ENCODE data around the gene SSU72.
"Not testable (repeated sequence)": the region's sequence is repeated elsewhere in the genome, so short reads cannot be mapped to it uniquely, and the experiment has no call there.

SSU72 gene

GRCh38 chr1:1567152-1567875 lies 7.3 kb downstream of the SSU72 start:
- Histone ChIP-seq H3K4me1 (ENCODE audit: control insufficient read depth, insufficient read depth, low read length, poor library complexity, severe bottlenecking) (no peaks in the 10 kb centered on the region), H3K9me3 (ENCODE audit: control insufficient read depth, low read length) (no peaks in the 10 kb centered on the region), H3K27ac (ENCODE audit: low read depth, low read length, severe bottlenecking) (no peak overlapping the region), H3K36me3 (ENCODE audit: control insufficient read depth, insufficient read depth, low read length) (peaks cover 84% of the 10 kb centered on the region), H3K4me3 (ENCODE audit: extremely low read depth, insufficient read depth, low read length, poor library complexity, severe bottlenecking) (no peak overlapping the region)
- 95 to 96% methylated on average over 20 to 29 of the region's 31 CpGs for WGBS, 2 experiments (ENCODE audit: insufficient coverage in 2 of 2)

- 93 to 96% methylated on average over 8 to 9 of the region's 10 CpGs for WGBS, 2 experiments (ENCODE audit: insufficient coverage in 2 of 2)
- Histone ChIP-seq H3K27ac (ENCODE audit: low read depth, low read length, severe bottlenecking) (no peak overlapping the region), H3K36me3 (ENCODE audit: control insufficient read depth, insufficient read depth, low read length) (peaks cover 87% of the 10 kb centered on the region), H3K9me3 (ENCODE audit: control insufficient read depth, low read length) (no peaks in the 10 kb centered on the region), H3K4me3 (ENCODE audit: extremely low read depth, insufficient read depth, low read length, poor library complexity, severe bottlenecking) (no peak overlapping the region), H3K4me1 (ENCODE audit: control insufficient read depth, insufficient read depth, low read length, poor library complexity, severe bottlenecking) (no peaks in the 10 kb centered on the region)
These were observed 9.3 kb downstream of the SSU72 start for GRCh38 chr1:1565340-1565739.

GRCh38 chr1:1564268-1564667 lies 10.4 kb downstream of the SSU72 start:
- Histone ChIP-seq H3K36me3 (ENCODE audit: control insufficient read depth, insufficient read depth, low read length) (peaks cover 81% of the 10 kb centered on the region), H3K4me3 (ENCODE audit: extremely low read depth, insufficient read depth, low read length, poor library complexity, severe bottlenecking) (no peak overlapping the region), H3K9me3 (ENCODE audit: control insufficient read depth, low read length) (no peaks in the 10 kb centered on the region), H3K27ac (ENCODE audit: low read depth, low read length, severe bottlenecking) (no peak overlapping the region), H3K4me1 (ENCODE audit: control insufficient read depth, insufficient read depth, low read length, poor library complexity, severe bottlenecking) (no peaks in the 10 kb centered on the region)
- 96 to 98% methylated on average over 16 to 19 of the region's 19 CpGs for WGBS, 2 experiments (ENCODE audit: insufficient coverage in 2 of 2)

GRCh38 chr1:1563688-1564087 lies 11.0 kb downstream of the SSU72 start:
- 99% methylated on average over 11 to 12 of the region's 12 CpGs for WGBS, 2 experiments (ENCODE audit: insufficient coverage in 2 of 2)
- Histone ChIP-seq H3K4me1 (ENCODE audit: control insufficient read depth, insufficient read depth, low read length, poor library complexity, severe bottlenecking) (no peaks in the 10 kb centered on the region), H3K9me3 (ENCODE audit: control insufficient read depth, low read length) (no peaks in the 10 kb centered on the region), H3K36me3 (ENCODE audit: control insufficient read depth, insufficient read depth, low read length) (peaks cover 82% of the 10 kb centered on the region), H3K27ac (ENCODE audit: low read depth, low read length, severe bottlenecking) (no peak overlapping the region), H3K4me3 (ENCODE audit: extremely low read depth, insufficient read depth, low read length, poor library complexity, severe bottlenecking) (no peak overlapping the region)

- H3K27ac ChIP-seq (ENCODE audit: low read depth, low read length, severe bottlenecking): no peak overlapping the region
- H3K36me3 ChIP-seq (ENCODE audit: control insufficient read depth, insufficient read depth, low read length): peaks cover 82% of the 10 kb centered on the region
- H3K4me3 ChIP-seq (ENCODE audit: extremely low read depth, insufficient read depth, low read length, poor library complexity, severe bottlenecking): no peak overlapping the region
- H3K4me1 ChIP-seq (ENCODE audit: control insufficient read depth, insufficient read depth, low read length, poor library complexity, severe bottlenecking): no peaks in the 10 kb centered on the region
- WGBS, 2 experiments (ENCODE audit: insufficient coverage in 2 of 2): 91 to 97% methylated on average over 20 to 21 of the region's 21 CpGs
- H3K9me3 ChIP-seq (ENCODE audit: control insufficient read depth, low read length): no peaks in the 10 kb centered on the region
These were observed 12.0 kb downstream of the SSU72 start for GRCh38 chr1:1562556-1563195.

- 95 to 98% methylated on average over 11 to 14 of the region's 15 CpGs for WGBS, 2 experiments (ENCODE audit: insufficient coverage in 2 of 2)
- no peak overlapping the region for H3K4me3 ChIP-seq (ENCODE audit: extremely low read depth, insufficient read depth, low read length, poor library complexity, severe bottlenecking)
- H3K9me3 ChIP-seq (ENCODE audit: control insufficient read depth, low read length): no peaks in the 10 kb centered on the region
- peaks cover 76% of the 10 kb centered on the region for H3K36me3 ChIP-seq (ENCODE audit: control insufficient read depth, insufficient read depth, low read length)
- no peaks in the 10 kb centered on the region for H3K4me1 ChIP-seq (ENCODE audit: control insufficient read depth, insufficient read depth, low read length, poor library complexity, severe bottlenecking)
- no peak overlapping the region for H3K27ac ChIP-seq (ENCODE audit: low read depth, low read length, severe bottlenecking)
These were observed 12.7 kb downstream of the SSU72 start for GRCh38 chr1:1561801-1562470.

- peaks cover 59% of the 10 kb centered on the region for H3K36me3 ChIP-seq (ENCODE audit: control insufficient read depth, insufficient read depth, low read length)
- peaks cover 1% of the 10 kb centered on the region for H3K4me1 ChIP-seq (ENCODE audit: control insufficient read depth, insufficient read depth, low read length, poor library complexity, severe bottlenecking)
- WGBS, 2 experiments (ENCODE audit: insufficient coverage in 2 of 2): 98 to 100% methylated on average over 7 to 8 of the region's 9 CpGs
- no peak overlapping the region for H3K27ac ChIP-seq (ENCODE audit: low read depth, low read length, severe bottlenecking)
- H3K4me3 ChIP-seq (ENCODE audit: extremely low read depth, insufficient read depth, low read length, poor library complexity, severe bottlenecking): no peak overlapping the region
- H3K9me3 ChIP-seq (ENCODE audit: control insufficient read depth, low read length): no peaks in the 10 kb centered on the region
These were observed 14.5 kb downstream of the SSU72 start for GRCh38 chr1:1560178-1560577.

GRCh38 chr1:1559066-1559465 lies 15.6 kb downstream of the SSU72 start:
- no peak overlapping the region for H3K4me3 ChIP-seq (ENCODE audit: extremely low read depth, insufficient read depth, low read length, poor library complexity, severe bottlenecking)
- peaks cover 52% of the 10 kb centered on the region for H3K36me3 ChIP-seq (ENCODE audit: control insufficient read depth, insufficient read depth, low read length)
- WGBS, 2 experiments (ENCODE audit: insufficient coverage in 2 of 2): 93% methylated on average over 15 to 17 of the region's 17 CpGs
- no peak overlapping the region for H3K27ac ChIP-seq (ENCODE audit: low read depth, low read length, severe bottlenecking)
- no peaks in the 10 kb centered on the region for H3K9me3 ChIP-seq (ENCODE audit: control insufficient read depth, low read length)
- H3K4me1 ChIP-seq (ENCODE audit: control insufficient read depth, insufficient read depth, low read length, poor library complexity, severe bottlenecking): peaks cover 4% of the 10 kb centered on the region

GRCh38 chr1:1558591-1558990 lies 16.1 kb downstream of the SSU72 start:
- H3K4me1 ChIP-seq (ENCODE audit: control insufficient read depth, insufficient read depth, low read length, poor library complexity, severe bottlenecking): peaks cover 4% of the 10 kb centered on the region
- H3K36me3 ChIP-seq (ENCODE audit: control insufficient read depth, insufficient read depth, low read length): peaks cover 48% of the 10 kb centered on the region
- H3K27ac ChIP-seq (ENCODE audit: low read depth, low read length, severe bottlenecking): peak overlapping the region; percentile 10
- H3K4me3 ChIP-seq (ENCODE audit: extremely low read depth, insufficient read depth, low read length, poor library complexity, severe bottlenecking): no peak overlapping the region
- H3K9me3 ChIP-seq (ENCODE audit: control insufficient read depth, low read length): no peaks in the 10 kb centered on the region
- 89 to 94% methylated on average over 2 to 4 of the region's 4 CpGs for WGBS, 2 experiments (ENCODE audit: insufficient coverage in 2 of 2)

GRCh38 chr1:1557688-1558087 lies 17.0 kb downstream of the SSU72 start:
- H3K4me1 ChIP-seq (ENCODE audit: control insufficient read depth, insufficient read depth, low read length, poor library complexity, severe bottlenecking); H3K27ac ChIP-seq (ENCODE audit: low read depth, low read length, severe bottlenecking): not testable (repeated sequence)
- 91 to 96% methylated on average over 6 to 7 of the region's 7 CpGs for WGBS, 2 experiments (ENCODE audit: insufficient coverage in 2 of 2)

GRCh38 chr1:1556961-1557360 lies 17.7 kb downstream of the SSU72 start:
- H3K27ac ChIP-seq (ENCODE audit: low read depth, low read length, severe bottlenecking); H3K4me1 ChIP-seq (ENCODE audit: control insufficient read depth, insufficient read depth, low read length, poor library complexity, severe bottlenecking); H3K4me3 ChIP-seq (ENCODE audit: extremely low read depth, insufficient read depth, low read length, poor library complexity, severe bottlenecking); H3K9me3 ChIP-seq (ENCODE audit: control insufficient read depth, low read length): not testable (repeated sequence)
- peaks cover 37% of the 10 kb centered on the region for H3K36me3 ChIP-seq (ENCODE audit: control insufficient read depth, insufficient read depth, low read length)
- WGBS, 2 experiments (ENCODE audit: insufficient coverage in 2 of 2): 88 to 99% methylated on average over 8 to 11 of the region's 11 CpGs

More at GRCh38 chr1:1557688-1558087, 17.0 kb downstream of the SSU72 start:
- H3K36me3 ChIP-seq (ENCODE audit: control insufficient read depth, insufficient read depth, low read length): peaks cover 39% of the 10 kb centered on the region
- not testable (repeated sequence) for H3K4me3 ChIP-seq (ENCODE audit: extremely low read depth, insufficient read depth, low read length, poor library complexity, severe bottlenecking); H3K9me3 ChIP-seq (ENCODE audit: control insufficient read depth, low read length)
